CD4-positive, alpha-beta T cell treated with Interferon gamma for 1 hour (primary cell): ENCODE results near the gene RALY.

ENCODE experiments used
- DNase-seq: peaks from one replicate; pipeline ENCODE4 v3.0.0-alpha.2; 2020

RALY gene

GRCh38 chr20:34084227-34084923, 90.7 kb downstream of the RALY start:
- no peak for DNase-seq

DNA sequence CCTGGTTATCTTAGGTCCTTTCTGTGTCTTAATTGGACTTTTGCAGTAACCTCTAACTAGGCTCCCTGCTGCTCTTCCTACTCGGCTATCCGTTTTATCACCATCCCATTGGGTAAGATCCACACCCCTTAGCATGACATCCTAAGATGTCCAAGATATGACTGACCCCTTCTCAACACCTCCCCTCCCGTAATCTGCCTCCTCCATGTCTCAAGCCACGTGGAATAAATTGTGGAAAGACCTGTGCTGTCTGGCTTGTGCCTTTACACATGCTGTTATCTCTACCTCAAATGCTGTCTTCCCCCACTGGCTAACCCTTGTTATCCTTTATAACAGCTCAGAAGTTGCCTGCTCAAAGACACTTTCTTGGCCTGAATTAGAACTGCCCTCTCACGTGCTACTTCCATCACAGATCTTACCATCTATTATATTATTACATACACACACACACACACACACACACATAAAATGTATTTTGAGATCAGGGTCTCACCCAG, 91.9 kb downstream of the RALY start:
- no peak for DNase-seq

GRCh38 chr20:34088305-34089174, 94.8 kb downstream of the RALY start:
- no peak for DNase-seq

GRCh38 chr20:34089175-34089479, 95.4 kb downstream of the RALY start:
- no peak for DNase-seq

DNA sequence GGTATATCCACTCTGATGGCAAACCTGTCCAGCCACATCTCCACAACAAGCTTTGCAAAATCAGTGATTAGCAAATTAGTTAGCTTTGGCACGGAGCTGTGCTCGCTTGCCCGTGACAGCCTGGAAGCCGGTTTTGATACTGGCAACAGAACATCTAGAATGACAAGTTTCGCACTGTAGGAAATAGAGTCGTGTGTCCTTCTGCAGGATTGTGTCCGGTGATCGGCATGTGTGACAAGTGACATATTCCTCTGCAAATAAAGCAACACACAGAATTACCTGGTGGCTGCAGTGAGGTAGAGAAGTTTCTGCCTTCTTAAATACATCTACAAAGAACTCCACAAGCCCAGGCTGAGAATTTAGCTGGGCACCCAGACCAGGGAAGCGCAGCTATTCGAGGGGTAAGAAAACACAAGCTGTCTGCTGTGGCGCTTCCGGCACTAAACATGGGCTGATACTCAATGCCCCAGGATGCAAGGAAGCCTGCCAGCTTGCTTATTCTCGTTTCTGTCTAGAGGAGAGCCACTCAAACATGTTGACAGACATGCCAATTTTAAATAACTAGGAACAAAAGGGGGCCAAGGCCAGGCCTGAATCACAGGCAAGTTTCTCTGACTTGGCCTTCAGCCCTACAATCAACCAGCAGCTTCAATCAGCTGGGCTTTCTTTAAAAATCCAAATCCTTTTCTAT, 96.1 kb downstream of the RALY start:
- no peak for DNase-seq

GRCh38 chr20:34090645-34091044, 96.9 kb downstream of the RALY start:
- DNase-seq: no peak

- DNase-seq: no peak
Measured at GRCh38 chr20:34091637-34092200, 98.0 kb downstream of the RALY start.

DNA sequence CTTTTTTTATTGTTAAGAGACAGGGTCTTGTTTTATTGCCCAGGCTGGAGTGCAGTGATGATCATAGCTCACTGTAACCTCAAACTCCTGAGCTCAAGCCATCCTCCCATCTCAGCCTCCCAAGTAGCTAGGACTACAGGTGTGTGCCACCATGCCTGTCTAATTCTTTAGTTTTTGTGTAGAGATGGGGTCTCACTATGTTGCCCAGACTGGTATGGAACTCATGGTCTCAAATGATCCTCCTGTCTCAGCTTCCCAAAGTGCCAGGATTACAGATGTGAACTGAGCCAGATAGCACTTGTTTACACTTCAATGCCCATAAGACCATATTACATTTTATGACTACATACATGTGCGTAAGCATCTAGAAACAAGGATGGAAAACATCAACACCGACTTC, 100.2 kb downstream of the RALY start:
- DNase-seq: no peak

- DNase-seq: no peak
Measured at GRCh38 chr20:34095825-34096224, 102.1 kb downstream of the RALY start.

GRCh38 chr20:34096699-34097444, 103.2 kb downstream of the RALY start:
- no peak for DNase-seq

GRCh38 chr20:34098570-34098969, 104.9 kb downstream of the RALY start:
- no peak for DNase-seq

DNA sequence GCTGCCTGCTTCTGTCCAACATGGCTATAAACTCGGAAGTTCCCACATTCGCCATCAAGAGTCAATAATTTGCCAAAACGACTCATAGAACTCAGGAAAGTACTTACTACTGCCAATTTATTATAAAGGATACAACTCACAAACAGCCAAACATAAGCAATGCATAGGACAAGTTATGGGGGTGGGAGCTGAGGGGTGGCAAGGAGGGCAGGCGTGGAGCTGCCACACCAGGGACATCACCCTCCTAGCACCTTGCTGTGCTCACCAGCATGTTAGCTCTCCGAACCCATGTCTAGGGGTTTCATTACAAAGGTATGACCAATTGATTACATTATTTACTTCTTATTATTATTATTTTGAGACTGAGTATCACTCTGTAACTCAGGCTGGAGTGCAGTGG, 106.0 kb downstream of the RALY start:
- no peak for DNase-seq

GRCh38 chr20:34100576-34100975, 106.9 kb downstream of the RALY start:
- DNase-seq: no peak

DNA sequence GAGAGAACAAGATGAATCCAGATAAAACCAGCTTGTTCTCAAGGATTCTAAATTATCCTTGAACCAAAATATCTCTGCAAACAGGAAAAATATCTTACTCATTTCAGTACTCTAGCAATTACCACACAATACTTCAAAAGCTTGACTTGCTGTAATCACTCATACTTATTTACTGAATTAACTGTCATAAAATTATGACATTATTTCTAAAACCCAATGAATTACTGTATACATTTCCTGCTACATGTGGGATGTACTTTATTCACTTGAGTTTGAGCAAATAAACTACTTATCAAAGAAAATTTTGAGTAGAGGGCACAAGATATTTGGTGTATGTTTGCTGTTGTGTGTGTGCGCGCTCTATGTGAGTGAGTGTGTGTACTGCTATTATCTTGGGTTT, 108.6 kb downstream of the RALY start:
- no peak for DNase-seq

- no peak for DNase-seq
Measured at GRCh38 chr20:34104059-34104458, 110.3 kb downstream of the RALY start.

DNA sequence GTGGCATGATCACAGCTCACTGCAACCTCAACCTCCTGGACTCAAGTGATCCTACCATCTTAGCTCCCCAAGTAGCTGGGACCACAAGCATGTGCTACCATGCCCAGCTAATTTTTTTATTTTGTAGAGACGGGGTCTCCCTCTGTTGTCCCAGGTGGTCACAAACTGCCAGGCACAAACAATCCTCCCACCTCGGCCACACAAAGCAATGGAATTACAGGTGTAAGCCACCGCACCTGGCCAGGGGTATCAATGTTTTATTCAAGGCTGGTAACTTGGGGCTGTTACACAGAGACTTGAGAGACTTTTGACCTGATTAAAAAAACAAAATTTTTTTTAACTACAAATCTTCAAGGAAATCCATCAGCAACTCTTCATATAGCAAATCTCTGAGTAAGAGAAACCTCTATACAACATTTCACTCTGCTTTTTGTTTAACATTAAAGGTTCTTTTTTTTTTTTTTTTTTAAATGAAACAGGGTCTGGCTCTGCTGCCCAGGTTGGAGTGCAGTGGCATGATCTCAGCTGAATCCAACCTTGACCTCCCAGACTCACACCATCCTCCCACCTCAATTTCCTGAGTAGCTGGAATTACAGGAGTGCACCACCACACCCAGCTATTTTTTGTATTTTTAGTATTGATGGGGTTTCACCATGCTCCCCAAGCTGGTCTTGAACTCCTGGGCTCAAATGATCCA, 112.4 kb downstream of the RALY start:
- DNase-seq: no peak

GRCh38 chr20:34108616-34109174, 115.0 kb downstream of the RALY start:
- no peak for DNase-seq

DNA sequence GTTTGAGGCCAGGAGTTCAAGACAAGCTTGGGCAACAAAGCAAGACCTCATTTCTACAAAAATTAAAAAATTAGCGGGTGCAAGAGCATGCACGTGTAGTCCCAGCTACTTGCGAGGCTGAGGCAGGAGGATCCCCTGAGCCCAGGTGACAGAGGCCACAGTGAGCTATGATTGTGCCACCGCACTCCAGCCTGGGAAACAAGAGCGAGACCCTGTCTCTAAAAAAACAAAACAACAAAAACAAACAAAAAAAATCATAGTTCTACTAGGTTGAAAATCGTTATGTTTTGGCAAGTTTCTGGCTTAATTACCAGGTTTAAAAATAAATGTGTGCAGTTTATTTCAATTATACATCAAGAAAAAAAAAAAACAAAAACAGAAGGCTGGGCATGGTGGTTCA, 115.7 kb downstream of the RALY start:
- DNase-seq: no peak

- DNase-seq: no peak
Measured at GRCh38 chr20:34110025-34110744, 116.5 kb downstream of the RALY start.

GRCh38 chr20:34110745-34111641, 117.3 kb downstream of the RALY start:
- no peak for DNase-seq
